IPS DF 4.7 (cell line): ENCODE data around the gene CMC4.

ENCODE experiments used
- DNase-seq: peaks from one replicate; pipeline ENCODE4 v3.0.0-alpha.2; 2013; ENCODE audit warnings: low spot score; ENCODE audit errors: extremely low read depth

The CMC4 gene, protein sequence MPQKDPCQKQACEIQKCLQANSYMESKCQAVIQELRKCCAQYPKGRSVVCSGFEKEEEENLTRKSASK

DNA sequence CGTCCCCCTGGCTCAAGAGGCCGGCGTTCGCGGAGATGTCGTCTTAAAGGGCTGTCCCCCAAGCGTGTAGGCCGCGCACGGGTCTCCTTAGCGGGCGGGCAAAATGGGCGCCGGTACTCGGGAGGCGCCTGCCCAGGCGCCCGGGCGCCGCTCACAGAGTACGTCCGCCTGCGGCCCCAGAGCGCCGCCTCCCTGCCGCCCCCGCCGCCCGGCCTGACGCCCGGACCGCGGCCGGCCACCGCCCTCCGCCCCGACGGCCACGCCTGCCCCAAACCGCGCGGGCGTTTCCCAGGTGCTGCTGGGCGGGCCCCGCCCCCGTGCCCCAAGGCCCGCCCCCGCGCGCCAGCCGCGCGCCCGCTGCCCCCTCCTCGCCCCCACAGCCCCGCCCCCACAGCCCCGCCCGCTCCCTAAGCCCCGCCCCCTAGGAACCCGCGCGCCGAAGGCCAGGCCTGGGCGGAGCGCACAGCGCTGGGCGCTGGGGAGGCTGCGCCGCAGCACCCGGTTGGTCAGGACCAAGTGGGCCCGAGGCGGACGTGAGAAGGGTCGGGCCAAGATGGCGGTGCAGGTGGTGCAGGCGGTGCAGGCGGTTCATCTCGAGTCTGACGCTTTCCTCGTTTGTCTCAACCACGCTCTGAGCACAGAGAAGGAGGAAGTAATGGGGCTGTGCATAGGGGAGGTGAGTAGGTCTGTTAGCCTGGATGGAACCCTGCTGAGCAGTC is at the start of gene CMC4, which contains the start of the genes BRCC3 and MTCP1:
CMC4 (minus strand) TSS at position 162 of the 719 bp plus-strand sequence. CDS start 7,113 bp downstream, outside the sequence.
BRCC3 (plus strand) TSS at position 534 of the 719 bp plus-strand sequence; CDS start at position 554, 20 bp downstream.
MTCP1 (minus strand) TSS at position 162 of the 719 bp plus-strand sequence. CDS start 5,126 bp downstream, outside the sequence.
- peak; percentile 9 for DNase-seq

DNA sequence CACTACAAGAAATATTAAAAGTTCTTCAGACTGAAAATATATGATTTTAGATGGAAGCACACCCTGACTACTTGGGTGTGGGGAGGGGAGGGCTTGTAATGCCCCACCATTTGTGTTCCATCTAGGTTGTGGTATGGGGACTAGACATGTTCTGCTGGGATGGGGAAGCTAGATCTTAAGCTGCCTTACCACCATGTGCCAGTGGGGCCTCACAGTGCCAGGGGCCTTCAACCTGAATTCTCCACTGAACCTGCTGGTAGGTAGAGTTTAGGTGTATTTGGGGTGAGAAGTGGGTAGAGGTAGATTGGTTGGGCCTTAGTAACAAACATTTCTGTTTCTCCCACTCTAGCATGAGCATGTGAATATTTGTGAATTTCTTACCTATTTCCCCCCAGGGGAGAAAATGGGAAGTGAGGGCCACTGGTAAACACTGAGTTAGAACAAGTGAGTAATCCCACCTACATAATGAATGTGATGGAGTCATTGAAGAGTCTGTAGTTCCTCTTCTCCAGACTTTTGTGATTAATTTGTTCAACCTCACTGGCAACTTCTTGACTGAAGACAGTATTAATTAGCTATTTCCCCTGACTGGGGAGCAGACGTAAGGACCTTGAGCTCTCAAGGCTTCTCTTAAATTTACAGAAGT is 44.4 kb upstream of the CMC4 start:
- no peak for DNase-seq

DNA sequence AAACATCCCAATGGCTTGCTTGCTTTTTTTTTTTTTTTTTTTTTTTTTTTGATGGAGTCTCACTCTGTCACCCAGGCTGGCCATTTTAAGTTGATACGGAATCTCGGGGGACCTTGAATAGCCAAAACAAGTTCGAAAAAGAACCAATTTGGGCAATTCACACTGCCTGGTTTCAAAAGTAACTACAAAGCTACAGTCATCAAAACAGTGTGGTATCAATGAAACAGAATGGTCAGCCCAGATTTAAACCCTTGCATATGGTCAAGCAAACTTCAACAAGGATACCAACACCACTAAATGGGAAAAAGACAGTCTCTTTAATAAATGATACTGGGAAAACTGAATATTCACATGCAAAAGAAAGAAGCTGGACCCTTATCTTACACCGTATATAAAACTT is 42.2 kb upstream of the CMC4 start:
- no peak for DNase-seq

DNA sequence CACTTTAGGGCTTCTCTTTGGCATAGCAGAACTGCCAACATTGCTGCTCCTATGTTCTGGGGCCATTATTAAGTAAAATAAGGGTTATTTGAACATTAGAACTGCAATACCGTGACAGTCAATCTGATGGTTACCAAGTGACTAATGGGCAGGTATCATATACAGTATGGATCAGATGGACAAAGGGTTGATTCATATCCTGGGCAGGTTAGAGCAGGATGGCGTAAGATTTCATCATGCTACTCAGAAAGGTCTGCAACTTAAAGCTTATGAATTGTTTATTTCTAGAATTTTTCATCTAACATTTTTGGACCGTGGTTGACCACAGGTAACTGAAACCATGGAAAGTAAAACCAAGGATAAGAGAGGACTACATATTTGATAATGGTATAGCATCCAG is 41.2 kb upstream of the CMC4 start:
- no peak for DNase-seq

DNA sequence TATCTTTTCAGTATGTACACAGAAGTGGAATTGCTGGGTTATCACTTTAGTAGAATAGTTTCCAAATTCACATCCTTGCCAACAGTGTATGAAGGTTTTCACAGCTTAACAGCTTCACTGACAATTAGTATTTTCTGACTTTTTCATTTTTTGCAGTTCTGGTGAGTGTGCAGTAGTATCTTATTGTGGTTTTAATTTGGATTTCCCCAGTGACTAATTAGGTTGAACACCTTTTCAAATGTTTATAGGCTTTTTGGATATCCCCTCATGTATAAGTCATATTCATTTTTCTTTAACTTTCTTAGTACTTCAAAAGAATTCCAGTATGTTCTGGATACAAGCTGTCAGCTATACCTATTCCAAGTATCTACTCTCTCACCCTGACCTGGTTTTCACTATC is 37.5 kb upstream of the CMC4 start:
- no peak for DNase-seq

DNA sequence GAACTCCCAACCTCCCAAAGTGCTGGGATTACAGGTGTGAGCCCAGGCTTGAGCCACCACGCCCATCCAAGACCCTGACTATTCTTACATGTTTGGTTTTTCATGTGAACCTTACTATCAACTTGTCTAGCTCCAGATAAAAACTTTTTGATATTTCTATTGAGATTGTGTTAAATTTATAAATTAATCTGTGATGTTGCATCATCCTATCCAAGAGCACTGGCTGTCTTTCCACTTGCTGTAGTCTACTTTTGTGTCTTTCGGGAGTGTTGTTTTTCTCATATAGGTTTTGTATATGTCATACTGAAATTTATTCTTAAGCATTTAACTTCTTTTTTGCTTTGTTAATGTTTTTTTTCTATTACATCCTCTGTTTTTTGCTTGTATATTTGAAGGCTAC is 35.0 kb upstream of the CMC4 start:
- DNase-seq, result no peak

DNA sequence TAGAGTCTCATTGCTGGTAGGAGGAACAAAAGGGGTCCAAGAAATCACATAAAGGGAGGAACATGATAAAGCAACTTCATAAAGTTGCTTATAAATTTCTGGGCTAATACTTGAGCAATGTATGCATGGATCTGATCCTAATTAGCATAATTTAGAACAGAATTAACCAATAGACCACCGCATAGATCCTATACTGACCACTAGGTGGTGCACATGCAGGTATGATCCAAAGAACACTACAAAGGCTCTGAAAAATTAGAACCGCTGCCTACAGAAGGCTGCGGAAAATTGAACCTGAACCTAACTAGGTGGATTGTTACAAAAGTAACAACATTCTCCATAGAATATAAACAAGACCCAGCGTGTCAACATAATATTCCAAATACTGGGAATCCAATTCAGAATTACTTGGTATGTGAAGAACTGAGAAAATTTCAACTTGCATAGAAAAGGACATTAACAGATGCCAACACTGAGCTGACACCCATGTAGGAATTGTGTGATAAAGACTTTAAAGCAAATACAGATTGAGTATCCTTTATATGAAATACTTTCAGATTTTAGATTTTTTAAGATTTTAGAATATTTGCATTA is 23.6 kb upstream of the CMC4 start:
- no peak for DNase-seq

DNA sequence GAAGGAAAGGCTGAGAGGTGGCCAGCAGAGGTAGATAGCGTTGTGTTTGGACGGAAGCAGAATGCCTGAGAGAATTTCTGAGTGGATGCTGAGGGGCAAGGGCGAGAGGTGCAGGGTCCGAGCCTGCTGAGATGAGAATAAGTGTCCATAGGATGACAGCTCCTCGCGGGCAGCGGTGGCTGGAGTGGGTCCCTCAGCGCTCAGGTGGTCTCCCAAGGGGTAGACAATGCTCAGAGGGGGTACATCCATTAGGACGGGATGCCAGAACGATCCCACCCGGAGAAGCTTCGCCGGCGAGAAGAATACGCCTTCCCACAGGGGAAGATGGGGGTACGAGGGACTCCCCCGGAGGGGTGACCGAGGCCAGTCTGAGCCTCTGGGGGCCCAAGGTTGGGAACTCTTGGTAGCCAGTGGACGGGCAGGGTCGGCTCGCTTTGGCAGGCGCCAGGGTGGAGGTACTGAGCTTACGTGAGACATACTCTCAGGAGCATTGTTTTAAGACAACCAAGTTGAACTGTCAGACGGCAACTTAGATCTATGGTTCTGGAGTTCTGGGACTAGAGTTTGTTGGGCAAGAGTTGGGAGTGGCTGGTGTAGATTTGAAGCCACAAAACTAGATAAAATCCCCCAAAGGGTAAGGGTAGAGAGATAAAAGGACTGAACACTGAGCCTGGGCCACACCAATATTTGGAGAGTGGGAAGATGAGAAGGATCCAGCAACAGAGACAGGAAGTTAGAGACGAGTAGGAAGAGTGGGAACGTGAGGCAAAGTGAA is 16.2 kb upstream of the CMC4 start:
- no peak for DNase-seq

DNA sequence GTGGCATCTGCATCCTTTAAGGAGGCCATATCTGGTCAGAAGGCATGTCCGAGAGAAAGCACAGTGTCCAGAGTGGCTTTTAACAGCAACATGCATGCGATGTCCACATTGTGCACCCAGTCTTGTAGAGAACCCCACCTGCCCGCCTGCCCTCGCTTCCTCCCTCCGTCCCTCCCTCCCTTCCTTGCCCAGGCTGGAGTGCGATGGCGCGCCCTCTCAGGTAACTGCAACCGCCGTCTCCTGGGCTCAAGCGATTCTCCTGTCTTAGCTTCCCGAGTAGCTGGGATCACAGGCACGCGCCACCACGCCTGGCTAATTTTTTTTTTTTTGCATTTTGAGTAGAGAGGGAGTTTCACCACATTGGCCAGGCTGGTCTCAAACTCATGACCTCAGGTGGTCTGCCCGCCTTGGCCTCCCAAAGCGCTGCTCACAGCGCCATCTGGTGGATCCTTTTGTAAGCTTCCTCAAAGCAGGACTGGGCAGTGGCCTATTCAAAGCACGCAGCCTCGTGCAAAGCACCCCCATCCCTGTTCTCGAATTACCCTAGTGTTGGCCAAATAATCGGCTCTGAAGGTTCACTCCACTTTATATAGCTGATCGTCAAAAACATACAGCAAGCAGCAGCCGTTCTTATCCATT is 15.4 kb upstream of the CMC4 start:
- no peak for DNase-seq

DNA sequence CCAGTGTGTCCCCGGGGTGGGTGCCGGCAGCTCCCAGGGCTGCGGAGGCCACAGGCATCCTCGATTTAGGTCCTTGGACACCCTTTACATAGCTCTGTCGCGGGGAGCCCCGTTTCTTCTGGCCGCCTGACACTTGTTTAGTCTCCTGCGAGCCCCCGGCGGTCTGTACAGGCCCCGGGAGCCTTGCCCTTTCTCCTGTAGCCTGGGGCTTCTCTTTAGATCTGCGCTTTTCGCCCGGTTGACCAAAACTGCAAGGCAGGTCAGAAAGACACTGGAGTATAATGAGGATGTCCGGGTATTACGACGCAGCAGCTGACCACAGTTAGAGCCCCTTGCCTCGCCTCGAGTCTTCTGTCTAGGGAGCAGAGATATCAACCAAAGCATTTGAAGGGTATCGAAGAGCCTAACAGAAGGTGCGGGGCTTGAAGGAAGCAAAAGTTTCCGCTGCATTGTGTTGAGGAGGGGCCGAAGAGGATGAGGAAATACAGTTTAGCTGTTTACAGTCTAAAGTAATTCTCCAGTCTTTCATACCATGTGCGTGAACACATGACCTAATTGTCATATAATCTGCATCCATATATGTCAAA is 851 bp upstream of the CMC4 start:
- DNase-seq, result no peak

DNA sequence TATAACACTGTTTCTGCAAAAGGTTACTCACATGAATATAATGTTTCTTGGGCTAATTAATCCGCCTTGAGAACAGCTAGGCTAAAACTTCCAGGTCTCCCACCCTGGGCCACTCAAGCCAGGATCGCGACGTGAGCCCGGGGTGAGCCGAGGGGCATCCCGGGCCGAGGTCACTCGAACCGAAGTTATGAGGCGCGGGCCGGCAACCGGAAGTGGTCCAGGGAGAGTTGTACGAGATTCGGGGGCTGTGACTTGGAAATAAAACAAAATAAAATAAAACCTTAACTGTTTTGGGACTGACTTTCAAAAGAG is 317 bp downstream of the CMC4 start:
- no peak for DNase-seq

DNA sequence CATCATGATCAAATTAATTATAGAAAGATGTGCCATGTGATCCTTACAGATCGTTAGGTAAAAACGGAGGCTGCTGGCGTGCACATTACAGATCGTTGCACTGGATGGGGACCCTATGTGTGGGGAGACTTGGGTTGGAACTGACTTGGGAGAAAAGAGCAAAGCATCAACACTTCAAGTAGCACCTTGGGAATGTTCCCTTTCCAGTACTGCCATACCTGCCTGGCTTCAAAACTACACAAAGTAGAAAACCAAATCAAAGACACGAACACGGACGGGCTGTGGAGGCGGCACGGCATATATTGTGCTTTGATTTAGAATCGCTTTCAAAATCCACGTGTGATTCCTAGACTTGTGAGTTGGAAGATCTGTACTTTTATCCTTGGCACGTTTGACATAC is 898 bp downstream of the CMC4 start:
- DNase-seq, result no peak

DNA sequence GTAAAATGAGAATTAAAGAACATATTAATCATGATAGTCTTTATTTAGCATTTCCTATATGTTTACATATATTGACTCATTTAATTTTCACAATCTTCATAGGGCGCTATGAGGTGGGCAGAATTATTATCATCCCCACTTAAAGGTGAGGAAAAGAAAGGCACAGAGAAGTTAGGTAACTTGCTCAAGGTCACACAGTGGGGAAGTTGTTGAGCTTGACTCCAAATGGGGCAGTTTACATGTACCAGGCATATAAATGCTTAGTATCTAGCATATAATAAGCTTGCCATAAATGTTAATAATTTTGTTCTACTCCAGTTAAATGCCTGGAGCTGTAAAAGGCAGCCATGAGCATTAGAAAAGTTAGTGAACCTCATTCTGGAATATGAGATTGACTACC is 1.5 kb downstream of the CMC4 start:
- DNase-seq, result no peak

DNA sequence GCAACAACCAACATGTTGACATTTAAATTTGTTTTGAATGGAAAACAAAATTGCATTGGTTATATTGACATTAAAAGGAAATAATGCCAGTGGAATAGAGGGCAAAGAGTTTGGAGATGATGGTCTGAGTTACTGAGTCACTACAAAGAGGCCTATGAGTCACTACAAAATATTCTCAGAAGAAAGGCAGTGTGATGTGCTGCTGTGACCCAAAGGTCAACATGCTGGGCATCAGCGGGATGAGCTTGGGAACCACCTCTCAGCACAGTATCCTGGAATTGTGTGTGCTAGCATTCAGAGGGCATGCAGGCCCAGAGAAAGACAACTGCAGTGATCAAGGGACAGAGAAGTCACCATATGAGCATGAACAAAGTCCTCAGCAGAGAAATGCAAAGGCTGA is 2.8 kb downstream of the CMC4 start:
- DNase-seq, result no peak

DNA sequence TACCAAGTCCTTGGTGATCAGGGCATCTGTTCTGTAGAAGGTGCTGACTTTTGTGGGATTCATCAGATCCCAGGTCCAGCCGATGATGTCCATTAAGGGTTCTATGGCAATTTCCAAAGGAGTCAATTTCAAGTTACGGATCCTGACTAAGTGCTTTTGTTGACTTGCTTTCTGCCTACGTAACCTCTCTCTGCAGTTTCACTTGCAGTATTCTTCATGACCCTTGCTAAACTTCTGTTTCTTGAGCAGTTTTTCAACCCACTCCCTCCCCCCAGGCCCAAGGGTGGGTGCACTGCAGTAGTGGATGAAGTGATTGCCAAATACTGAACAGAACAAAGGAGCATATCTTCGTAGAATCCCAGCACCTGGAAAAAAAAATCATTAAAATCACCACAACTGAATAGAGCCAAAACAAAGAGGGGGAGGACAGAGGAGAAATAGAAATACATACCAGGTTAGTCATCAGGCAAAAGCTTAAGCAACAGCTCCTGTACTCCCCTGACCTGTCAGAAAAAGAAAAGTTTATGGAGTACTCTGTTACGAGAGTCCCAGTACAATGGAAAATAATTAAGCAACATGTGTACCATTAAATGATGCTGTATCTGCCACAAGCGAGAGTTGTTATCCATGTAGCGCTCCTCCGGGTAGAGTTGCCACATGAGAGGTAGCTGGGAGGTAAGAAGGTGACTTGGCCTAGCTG is 5.8 kb downstream of the CMC4 start:
- no peak for DNase-seq

DNA sequence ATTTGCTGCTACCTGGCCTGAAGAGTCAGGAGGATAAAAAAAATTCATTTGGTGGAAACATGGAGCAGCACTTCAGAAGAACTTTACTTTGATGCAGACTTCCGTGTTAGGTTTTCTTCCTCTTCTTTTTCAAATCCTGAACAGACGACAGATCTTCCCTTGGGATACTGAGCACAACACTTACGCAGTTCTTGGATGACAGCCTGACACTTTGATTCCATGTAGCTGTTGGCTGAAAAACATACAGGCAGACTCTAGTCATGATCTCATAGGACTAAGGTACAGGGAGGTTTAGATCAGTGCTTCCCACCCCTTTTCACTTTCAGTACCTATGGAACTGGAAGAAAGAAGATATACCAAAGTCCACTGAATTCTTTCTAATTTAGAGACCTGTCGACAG is 9.2 kb downstream of the CMC4 start:
- no peak for DNase-seq

DNA sequence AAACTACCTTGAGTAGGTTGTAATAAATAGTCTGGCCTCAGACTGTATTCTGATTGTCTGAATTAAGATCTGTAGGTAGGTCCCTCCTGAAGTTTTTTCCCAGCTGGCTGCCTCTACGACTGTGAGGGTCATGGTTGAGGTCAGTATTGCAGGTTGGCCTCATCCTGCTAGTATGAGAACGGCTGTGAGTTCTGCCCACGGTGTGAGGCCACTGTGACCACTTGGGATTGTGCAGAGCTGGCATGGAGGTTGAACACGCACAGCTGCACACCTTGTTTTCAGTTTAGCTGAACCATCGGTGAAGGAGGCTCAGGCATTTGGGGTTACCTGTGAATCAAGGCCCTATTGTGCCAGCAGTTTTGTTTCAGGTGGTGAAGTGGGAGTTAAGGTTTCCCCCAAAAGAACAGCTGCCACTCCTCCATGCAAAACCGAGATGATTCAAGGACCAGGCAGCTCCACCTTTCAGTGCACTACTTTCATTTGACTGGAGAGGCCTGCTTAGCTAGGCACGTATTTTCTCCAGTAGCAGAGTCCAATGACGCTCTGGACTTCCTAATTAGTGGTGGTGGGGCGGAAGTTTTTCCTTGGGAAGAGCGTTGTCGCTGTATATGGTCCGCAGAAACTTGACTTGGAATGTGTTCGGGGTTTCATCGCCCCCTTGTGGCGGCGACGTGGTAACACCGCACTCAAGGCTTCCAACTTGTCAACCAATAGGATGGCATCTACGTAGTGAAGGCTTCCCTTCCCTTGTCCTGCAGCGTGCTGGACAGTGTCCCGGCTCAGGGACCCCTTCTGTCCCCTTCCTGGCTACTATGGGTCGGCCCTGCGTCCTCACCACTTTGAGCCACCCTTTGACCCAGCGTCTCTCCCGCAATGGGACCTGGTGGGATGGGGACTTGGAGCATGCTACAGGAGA is 13.8 kb downstream of the CMC4 start:
- DNase-seq, result no peak

DNA sequence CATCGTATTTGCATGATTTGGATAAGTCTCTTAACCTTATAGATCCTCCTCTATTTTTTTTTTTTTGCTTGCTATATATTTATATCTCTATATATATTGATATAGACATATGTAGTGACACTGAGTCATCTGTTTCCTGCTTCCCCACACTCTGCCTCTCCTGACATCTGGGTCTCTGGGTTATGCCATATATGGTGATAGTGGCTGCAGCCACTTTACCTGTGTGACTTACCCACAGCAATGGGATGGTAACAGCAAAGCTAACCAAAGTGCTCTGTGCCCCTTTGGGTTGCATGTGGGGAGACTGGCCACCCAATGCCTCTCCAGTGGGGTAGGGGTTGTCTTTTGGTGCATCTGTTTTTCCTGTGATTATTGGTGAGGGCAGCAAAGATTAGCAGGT is 14.5 kb downstream of the CMC4 start:
- no peak for DNase-seq

DNA sequence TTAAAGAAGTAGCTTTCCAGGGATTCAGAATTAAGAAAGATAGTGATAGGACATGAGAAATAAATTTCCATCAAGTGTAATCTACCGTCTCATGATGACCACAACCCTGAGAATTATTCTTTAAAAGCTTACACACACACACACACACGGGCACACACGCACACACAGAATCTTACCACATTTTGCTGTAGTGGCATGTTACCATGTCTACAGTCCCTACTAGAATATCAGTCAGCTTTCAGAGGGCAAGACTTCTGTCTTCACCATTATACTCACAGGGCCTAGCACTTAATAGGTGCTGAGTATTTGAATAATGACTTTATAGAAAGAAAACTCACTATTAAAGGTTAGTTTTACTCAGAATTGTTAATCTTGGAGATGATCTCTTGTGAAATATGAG is 15.4 kb downstream of the CMC4 start:
- no peak for DNase-seq
